RPMI8226 (cell line): ENCODE measurements around the gene IFNAR1.

Experiments used
- DNase-seq: peaks from one replicate; pipeline ENCODE4 v3.0.0-alpha.2; 2015

IFNAR1 gene

GRCh38 chr21:33324291-33325221 is at the start of gene IFNAR1:
Gene IFNAR1 (plus strand): TSS chr21:33324970. CDS start chr21:33325056, 86 bp downstream.
- DNase-seq: peak; percentile 99

DNA sequence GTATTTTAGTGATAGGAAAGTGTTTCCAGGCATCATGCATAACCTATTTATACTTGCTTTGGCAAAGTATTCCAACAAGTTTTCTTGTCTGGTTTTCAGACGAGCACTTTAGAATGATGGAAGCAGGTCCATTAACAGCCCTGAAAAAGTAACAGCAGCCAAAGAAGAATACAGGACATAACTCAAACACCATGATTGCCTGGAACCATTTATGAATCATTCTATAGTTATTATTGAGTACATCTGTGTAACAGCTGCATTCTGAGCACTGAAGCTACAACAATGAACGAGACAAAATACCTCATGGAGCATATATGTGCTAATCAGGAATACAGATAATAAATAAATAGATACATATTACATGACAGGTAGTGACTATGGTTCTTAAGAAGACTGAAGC is 46.0 kb upstream of the IFNAR1 start:
- no peak for DNase-seq

DNA sequence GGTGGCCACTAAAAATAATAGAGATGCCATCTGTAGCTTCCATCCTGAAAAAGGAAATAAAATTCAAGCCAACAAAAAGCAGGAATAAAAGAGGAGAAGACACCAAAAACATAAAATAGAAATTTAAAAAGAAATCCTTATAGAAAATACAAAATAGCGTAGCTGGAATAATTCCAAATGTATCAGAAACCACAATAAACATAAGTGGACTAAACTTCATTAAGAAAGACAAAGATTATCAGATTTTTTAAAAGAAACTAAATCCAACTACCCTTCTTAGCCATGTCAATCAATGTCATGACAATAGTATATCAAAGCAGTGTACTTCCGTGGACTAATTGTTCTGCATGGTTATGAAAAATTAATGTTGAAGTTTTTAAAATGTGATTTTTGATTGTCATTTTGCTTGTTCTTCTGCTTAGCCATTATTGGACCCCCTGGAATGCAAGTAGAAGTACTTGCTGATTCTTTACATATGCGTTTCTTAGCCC is 45.4 kb upstream of the IFNAR1 start:
- no peak for DNase-seq

- no peak for DNase-seq
Measured at GRCh38 chr21:33281096-33281652, 43.6 kb upstream of the IFNAR1 start.

DNA sequence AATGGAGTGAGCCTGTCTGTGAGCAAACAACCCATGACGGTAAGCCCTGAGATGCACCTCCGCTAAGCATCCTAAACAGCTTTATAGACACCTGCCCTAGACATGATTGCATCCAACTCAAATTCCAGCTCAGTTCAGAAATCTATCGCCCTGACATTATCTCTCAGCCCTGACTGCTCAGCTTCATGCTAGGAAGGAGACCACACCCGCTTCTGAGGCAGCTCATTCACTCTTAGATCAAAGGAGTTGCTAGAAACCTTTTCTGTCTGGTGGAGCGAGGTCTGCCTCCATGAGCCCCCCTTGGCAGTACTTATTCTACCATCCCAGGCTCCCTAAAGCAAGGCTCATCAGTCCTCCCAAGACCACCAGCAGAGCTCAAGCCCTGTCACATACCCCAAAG is 41.6 kb upstream of the IFNAR1 start:
- no peak for DNase-seq

DNA sequence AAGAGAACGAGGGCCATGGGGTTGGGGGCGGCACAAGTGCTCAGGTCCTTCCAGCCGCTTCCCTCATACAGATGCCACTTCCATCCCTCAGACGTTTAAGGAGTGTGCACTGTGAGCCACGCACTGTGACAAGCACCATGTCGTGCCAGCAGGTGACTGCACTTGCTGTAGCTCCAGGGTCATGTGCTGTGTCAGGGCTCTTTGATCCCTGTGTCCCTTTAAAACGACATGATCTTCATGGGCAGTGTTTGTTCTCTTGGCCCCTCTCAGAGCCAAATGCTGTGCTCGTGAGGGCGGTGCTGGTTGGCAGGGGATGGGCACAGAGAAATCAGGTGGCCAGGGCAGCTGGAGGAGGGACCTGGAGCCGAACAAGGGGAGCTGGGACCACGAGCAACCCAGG is 38.7 kb upstream of the IFNAR1 start:
- no peak for DNase-seq

GRCh38 chr21:33286600-33287456 is 37.9 kb upstream of the IFNAR1 start:
- DNase-seq: no peak

DNA sequence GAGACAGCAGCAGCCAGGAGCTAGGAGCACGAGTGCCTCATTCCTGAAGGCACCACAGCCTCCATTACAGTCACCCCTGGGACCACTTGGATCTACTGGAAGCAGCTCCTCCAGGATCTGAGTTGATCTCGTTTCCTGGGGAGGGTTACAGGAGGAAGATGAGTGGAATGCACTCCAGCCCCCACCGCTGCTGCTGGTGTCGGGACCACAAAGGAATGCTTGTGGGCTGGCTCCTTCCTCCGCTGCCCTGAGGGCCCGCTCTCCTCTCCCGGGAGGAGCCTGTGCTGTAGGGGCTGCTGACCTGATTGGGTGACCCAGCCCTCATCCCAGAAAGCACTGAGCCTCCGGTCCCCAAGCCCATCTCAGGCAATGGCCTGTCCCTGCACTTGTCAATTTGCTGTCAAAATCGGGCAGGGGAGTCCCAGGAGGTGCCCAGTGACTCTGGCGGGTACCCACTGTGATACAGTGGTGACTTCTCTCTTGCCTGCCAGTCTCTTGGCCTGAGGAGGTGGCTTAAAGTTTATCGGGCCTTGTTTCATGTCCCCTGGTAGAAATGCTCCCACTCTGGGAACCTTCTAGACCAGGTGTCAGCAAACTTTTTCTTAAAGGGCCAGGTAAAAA is 35.5 kb upstream of the IFNAR1 start:
- DNase-seq: no peak

GRCh38 chr21:33290441-33290840 is 34.3 kb upstream of the IFNAR1 start:
- DNase-seq: peak; percentile 62

DNA sequence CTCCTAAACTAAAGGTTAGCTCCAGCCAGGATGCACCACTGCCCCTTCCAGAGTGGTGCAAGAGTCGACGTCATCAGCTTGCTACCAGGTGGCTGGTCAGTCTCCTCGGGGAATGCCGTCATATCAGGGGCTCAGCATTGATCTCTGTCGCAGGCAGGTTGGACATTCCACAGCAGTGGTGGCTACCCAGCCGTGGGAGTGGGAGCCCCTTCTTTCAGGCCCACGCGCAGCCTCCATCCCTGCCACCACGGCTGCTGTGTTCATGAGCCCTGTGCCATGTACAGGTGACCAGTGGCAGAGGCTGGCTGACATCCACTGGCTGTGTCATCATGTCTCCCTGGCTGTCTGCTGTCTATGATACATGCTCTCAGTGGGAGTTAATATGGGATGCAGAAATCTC is 33.1 kb upstream of the IFNAR1 start:
- no peak for DNase-seq

DNA sequence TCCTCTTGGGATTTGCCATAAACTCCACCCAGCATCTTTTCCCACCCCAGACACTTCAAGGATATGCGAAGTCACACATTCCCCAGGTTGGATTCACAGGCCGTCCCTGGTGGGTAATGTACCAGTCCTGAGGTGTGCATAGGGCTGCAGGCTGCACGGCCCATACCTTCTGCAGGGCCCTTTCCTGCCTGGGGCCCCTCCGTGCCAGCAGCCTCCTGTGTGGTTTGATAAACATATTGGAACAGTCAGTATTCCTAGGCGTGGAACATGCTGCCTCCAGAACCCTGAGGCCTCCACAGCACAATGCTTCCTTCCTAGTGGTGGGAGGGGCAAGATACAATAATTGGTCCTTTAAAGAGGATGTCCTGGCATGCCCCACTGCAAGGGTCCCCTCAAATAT is 32.0 kb upstream of the IFNAR1 start:
- DNase-seq: no peak

- no peak for DNase-seq
Measured at GRCh38 chr21:33293136-33293535, 31.6 kb upstream of the IFNAR1 start.

DNA sequence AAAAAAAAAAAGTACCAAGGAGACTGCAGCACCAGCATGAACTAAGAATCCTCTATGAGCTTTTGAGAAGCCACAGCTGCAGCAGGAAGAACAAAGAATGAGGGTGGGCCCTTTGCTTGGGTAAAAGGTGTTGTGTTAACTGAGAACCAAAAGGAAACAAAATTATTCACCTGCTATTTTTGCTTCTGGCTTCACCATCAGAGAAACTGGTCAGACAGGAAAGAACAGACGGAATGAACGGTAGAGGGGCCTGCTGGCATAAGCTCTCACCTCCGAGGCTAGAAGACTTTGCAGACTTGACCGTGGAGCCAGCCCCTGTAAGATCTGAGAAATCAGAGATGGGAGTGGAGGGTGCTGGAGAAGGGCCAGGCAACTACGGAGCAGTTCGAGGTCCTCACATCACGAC is 31.0 kb upstream of the IFNAR1 start:
- no peak for DNase-seq

DNA sequence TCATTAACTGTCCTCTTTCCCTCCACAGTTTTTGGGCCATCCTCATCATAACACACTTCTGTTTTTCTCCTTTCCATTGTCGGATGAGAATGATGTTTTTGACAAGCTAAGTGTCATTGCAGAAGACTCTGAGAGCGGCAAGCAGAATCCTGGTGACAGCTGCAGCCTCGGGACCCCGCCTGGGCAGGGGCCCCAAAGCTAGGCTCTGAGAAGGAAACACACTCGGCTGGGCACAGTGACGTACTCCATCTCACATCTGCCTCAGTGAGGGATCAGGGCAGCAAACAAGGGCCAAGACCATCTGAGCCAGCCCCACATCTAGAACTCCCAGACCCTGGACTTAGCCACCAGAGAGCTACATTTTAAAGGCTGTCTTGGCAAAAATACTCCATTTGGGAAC is 28.6 kb upstream of the IFNAR1 start:
- DNase-seq: no peak

- DNase-seq: peak; percentile 96
Measured at GRCh38 chr21:33299181-33299752, 25.5 kb upstream of the IFNAR1 start.

- DNase-seq: peak; percentile 32
Measured at GRCh38 chr21:33300701-33301631, 23.8 kb upstream of the IFNAR1 start.

GRCh38 chr21:33301632-33302002 is 23.2 kb upstream of the IFNAR1 start:
- no peak for DNase-seq

DNA sequence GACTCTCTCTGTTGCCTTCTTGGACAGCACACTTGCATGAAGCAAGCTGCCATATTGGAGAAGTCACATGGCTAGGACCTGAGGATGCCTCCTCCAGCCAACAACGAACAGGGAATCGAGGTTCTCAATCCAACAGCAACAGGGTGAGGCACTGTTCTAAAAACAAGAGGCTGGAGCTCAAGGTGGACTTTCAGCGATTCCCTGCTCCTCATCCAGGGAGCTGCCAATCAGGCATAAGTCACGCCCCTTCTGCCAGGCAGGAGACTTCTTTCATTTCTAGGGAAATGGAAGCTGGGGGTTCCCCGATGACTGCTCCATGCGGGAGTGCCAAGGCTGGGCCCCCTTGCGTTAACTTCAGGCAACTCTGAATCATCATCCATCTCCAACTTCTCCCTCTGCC is 22.7 kb upstream of the IFNAR1 start:
- DNase-seq: no peak

GRCh38 chr21:33302796-33303195 is 22.0 kb upstream of the IFNAR1 start:
- DNase-seq: no peak

- no peak for DNase-seq
Measured at GRCh38 chr21:33305344-33305671, 19.5 kb upstream of the IFNAR1 start.

GRCh38 chr21:33305938-33306337 is 18.8 kb upstream of the IFNAR1 start:
- DNase-seq: no peak
